Neural progenitor cell (in vitro differentiated cells): Measurements from ENCODE around the gene MORN5.

Experiments used
- EZH2 ChIP-seq: fragments of 200-600 bp; sonication (generic); IDR thresholded peaks from 2 replicates; pipeline ENCODE4 v1.6.1; 2017; ENCODE audit warnings: antibody characterized with exemption, mild to moderate bottlenecking, moderate library complexity
- TF ChIP-seq, protein P1 (sequence below): fragments of 200-600 bp; sonication (generic); IDR thresholded peaks from 2 replicates; pipeline ENCODE4 v1.5.1; 2017; ENCODE audit warnings: antibody characterized with exemption, mild to moderate bottlenecking

DNA sequence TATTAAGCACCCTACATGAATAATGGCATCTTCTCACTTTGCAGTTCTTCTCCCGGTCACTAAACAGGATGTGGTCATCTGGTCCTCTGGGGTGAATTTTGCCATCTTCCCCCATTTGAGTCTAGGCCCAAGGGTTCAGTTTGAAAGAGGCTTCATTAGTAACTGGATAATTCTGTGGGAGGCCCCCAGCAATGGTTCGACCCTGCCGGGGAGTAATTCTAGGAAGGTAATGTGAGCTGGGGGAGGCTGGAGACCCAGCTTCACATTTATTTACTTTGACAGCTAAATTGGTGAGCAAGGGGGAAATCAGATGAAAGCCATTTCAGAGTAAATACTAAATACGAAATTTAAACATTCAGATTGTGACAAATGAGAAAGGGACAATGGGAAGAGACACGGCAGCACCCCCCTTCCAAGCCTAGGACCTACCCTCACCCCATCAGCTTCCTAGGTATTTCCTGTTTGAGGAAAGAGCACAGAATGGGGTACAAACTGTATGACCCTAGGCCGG is 73.1 kb downstream of the MORN5 start:
- TF ChIP-seq, protein P1, sequence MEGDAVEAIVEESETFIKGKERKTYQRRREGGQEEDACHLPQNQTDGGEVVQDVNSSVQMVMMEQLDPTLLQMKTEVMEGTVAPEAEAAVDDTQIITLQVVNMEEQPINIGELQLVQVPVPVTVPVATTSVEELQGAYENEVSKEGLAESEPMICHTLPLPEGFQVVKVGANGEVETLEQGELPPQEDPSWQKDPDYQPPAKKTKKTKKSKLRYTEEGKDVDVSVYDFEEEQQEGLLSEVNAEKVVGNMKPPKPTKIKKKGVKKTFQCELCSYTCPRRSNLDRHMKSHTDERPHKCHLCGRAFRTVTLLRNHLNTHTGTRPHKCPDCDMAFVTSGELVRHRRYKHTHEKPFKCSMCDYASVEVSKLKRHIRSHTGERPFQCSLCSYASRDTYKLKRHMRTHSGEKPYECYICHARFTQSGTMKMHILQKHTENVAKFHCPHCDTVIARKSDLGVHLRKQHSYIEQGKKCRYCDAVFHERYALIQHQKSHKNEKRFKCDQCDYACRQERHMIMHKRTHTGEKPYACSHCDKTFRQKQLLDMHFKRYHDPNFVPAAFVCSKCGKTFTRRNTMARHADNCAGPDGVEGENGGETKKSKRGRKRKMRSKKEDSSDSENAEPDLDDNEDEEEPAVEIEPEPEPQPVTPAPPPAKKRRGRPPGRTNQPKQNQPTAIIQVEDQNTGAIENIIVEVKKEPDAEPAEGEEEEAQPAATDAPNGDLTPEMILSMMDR: no peak
- TF ChIP-seq EZH2: no peak
